Inferior parietal cortex (tissue), 1 donor: ENCODE results near the gene NAPG.
A peak's percentile ranks its signal among the peaks of the same experiment; 100 is the strongest.
"Not testable (repeated sequence)": the region's sequence is repeated elsewhere in the genome, so short reads cannot be mapped to it uniquely, and the experiment has no call there.

ENCODE experiments used
- DNase-seq: peaks from one replicate; pipeline ENCODE4 v3.0.0-alpha.2; 2016; ENCODE audit errors: extremely low spot score

NAPG gene

GRCh38 chr18:10514082-10514481 lies 11.7 kb upstream of the NAPG start:
- no peak for DNase-seq

- DNase-seq = no peak
These were observed 11.2 kb upstream of the NAPG start for GRCh38 chr18:10514601-10515000.

- no peak for DNase-seq
These were observed 10.4 kb upstream of the NAPG start for GRCh38 chr18:10515456-10515855.

- no peak for DNase-seq
These were observed 9.7 kb upstream of the NAPG start for GRCh38 chr18:10516078-10516477.

- peak; percentile 85 for DNase-seq
These were observed 7.1 kb upstream of the NAPG start for GRCh38 chr18:10518595-10519255.

- DNase-seq = no peak
These were observed 6.5 kb upstream of the NAPG start for GRCh38 chr18:10519366-10519765.

GRCh38 chr18:10519999-10520935 lies 5.6 kb upstream of the NAPG start:
- DNase-seq = peak; percentile 91

GRCh38 chr18:10521566-10521965 lies 4.3 kb upstream of the NAPG start:
- DNase-seq = no peak

GRCh38 chr18:10522574-10522973 lies 3.3 kb upstream of the NAPG start:
- DNase-seq = no peak

- no peak for DNase-seq
These were observed 2.3 kb upstream of the NAPG start for GRCh38 chr18:10523544-10523943.

GRCh38 chr18:10524507-10525370 lies 1.1 kb upstream of the NAPG start:
- no peak for DNase-seq

GRCh38 chr18:10525371-10525691 lies 496 bp upstream of the NAPG start:
- no peak for DNase-seq

- DNase-seq = no peak
These were observed 728 bp downstream of the NAPG start for GRCh38 chr18:10526561-10526949.

- DNase-seq = no peak
These were observed 2.6 kb downstream of the NAPG start for GRCh38 chr18:10528439-10528838.

- DNase-seq = no peak
These were observed 4.2 kb downstream of the NAPG start for GRCh38 chr18:10530002-10530401.

- no peak for DNase-seq
These were observed 5.0 kb downstream of the NAPG start for GRCh38 chr18:10530852-10531251.

GRCh38 chr18:10533111-10533510 lies 7.3 kb downstream of the NAPG start:
- DNase-seq = no peak

GRCh38 chr18:10536280-10536679 lies 10.5 kb downstream of the NAPG start:
- DNase-seq = no peak

- no peak for DNase-seq
These were observed 11.9 kb downstream of the NAPG start for GRCh38 chr18:10537765-10538164.

- not testable (repeated sequence) for DNase-seq
These were observed 13.3 kb downstream of the NAPG start for GRCh38 chr18:10539124-10539523.

- DNase-seq = no peak
These were observed 17.4 kb downstream of the NAPG start for GRCh38 chr18:10543277-10543676.

GRCh38 chr18:10544093-10544748 lies 18.4 kb downstream of the NAPG start:
- DNase-seq = no peak
